Liver (tissue), 9 donors: ENCODE results near the gene COQ8B. TPM values are rescaled to one million over a fixed set of nuclear protein-coding genes. Genes with fewer than 3 reads are reported as not detected.

Experiments used
- DNase-seq: peaks from one replicate; pipeline ENCODE4 v3.0.0-alpha.2; 2017; ENCODE audit warnings: low spot score
- H3K27ac ChIP-seq, 2 donors: one replicate each; pipeline ENCODE4 v1.7.0; 2013; ENCODE audit warnings: inconsistent platforms in 2 of 2, low read length in 2 of 2, control low read depth in 1 of 2, low read depth in 1 of 2, mild to moderate bottlenecking in 1 of 2
- H3K27me3 ChIP-seq, 4 donors: one replicate each; pipeline versions ENCODE4 v1.6.1 to v1.7.0; 2013; ENCODE audit warnings: low read length in 3 of 4, inconsistent platforms in 1 of 4, mild to moderate bottlenecking in 1 of 4, moderate library complexity in 1 of 4; ENCODE audit not compliant: control insufficient read depth in 4 of 4, insufficient read depth in 4 of 4
- H3K36me3 ChIP-seq, 4 donors: one replicate each; pipeline versions ENCODE4 v1.6.1 to v1.7.0; 2013; ENCODE audit warnings: low read length in 3 of 4, mild to moderate bottlenecking in 3 of 4, low read depth in 1 of 4, moderate library complexity in 1 of 4; ENCODE audit not compliant: control insufficient read depth in 4 of 4, insufficient read depth in 3 of 4
- H3K4me1 ChIP-seq, 4 donors: one replicate each; pipeline versions ENCODE4 v1.6.1 to v1.7.0; 2013; ENCODE audit warnings: low read length in 3 of 4, mild to moderate bottlenecking in 3 of 4, moderate library complexity in 1 of 4; ENCODE audit not compliant: control insufficient read depth in 4 of 4, insufficient read depth in 4 of 4
- H3K4me3 ChIP-seq, 3 donors: one replicate each; pipeline versions ENCODE4 v1.6.1 to v1.7.0; 2013; ENCODE audit warnings: low read length in 3 of 3, control low read depth in 1 of 3, low read depth in 1 of 3, mild to moderate bottlenecking in 1 of 3
- H3K9ac ChIP-seq, 2 donors: one replicate each; pipeline ENCODE4 v1.7.0; 2013; ENCODE audit warnings: low read length in 2 of 2, mild to moderate bottlenecking in 2 of 2, moderate library complexity in 2 of 2, control low read depth in 1 of 2, low read depth in 1 of 2
- H3K9me3 ChIP-seq, 4 donors: one replicate each; pipeline versions ENCODE4 v1.6.1 to v1.7.0; 2013; ENCODE audit warnings: low read length in 3 of 4; ENCODE audit not compliant: control insufficient read depth in 4 of 4
- ATF3 ChIP-seq: IDR thresholded peaks from 2 replicates; pipeline ENCODE4 v1.6.1; 2016; ENCODE audit warnings: antibody characterized with exemption
- CTCF ChIP-seq: fragments of 150-350 bp; IDR thresholded peaks from 2 replicates; pipeline ENCODE4 v1.5.1; 2017; ENCODE audit warnings: improper control_type of control experiment, low read depth, low read length; ENCODE audit not compliant: missing input control
- EGR1 ChIP-seq, 2 donors: IDR thresholded peaks; 2 replicates each; pipeline ENCODE4 v1.6.1; 2016 to 2018; ENCODE audit warnings: antibody characterized with exemption in 2 of 2, low read depth in 2 of 2
- FOXA1 ChIP-seq: IDR thresholded peaks from 2 replicates; pipeline ENCODE4 v1.6.1; 2016; ENCODE audit warnings: antibody characterized with exemption
- GABPA ChIP-seq, 2 donors: IDR thresholded peaks in 1 of 2; conservative IDR thresholded peaks in 1 of 2; 2 replicates each; pipeline ENCODE4 v1.6.1; 2016; ENCODE audit warnings: antibody characterized with exemption in 2 of 2, mild to moderate bottlenecking in 1 of 2, moderate library complexity in 1 of 2
- HNF4A ChIP-seq, 2 donors: conservative IDR thresholded peaks; 2 replicates each; pipeline ENCODE4 v1.6.1; 2016; ENCODE audit warnings: antibody characterized with exemption in 2 of 2, mild to moderate bottlenecking in 2 of 2
- HNF4G ChIP-seq: IDR thresholded peaks from 2 replicates; pipeline ENCODE4 v1.6.1; 2016; ENCODE audit warnings: antibody characterized with exemption
- JUND ChIP-seq, 2 donors: IDR thresholded peaks; 2 replicates each; pipeline ENCODE4 v1.6.1; 2016; ENCODE audit warnings: antibody characterized with exemption in 2 of 2
- MAX ChIP-seq: IDR thresholded peaks from 2 replicates; pipeline ENCODE4 v1.6.1; 2016; ENCODE audit warnings: antibody characterized with exemption
- NR2F2 ChIP-seq: IDR thresholded peaks from 2 replicates; pipeline ENCODE4 v1.6.1; 2016; ENCODE audit warnings: antibody characterized with exemption
- RAD21 ChIP-seq, 2 donors: IDR thresholded peaks; 2 replicates each; pipeline ENCODE4 v1.6.1; 2016; ENCODE audit warnings: antibody characterized with exemption in 2 of 2, mild to moderate bottlenecking in 2 of 2
- REST ChIP-seq: IDR thresholded peaks from 2 replicates; pipeline ENCODE4 v1.6.1; 2016; ENCODE audit warnings: antibody characterized with exemption, mild to moderate bottlenecking
- RXRA ChIP-seq, 2 donors: IDR thresholded peaks; 2 replicates each; pipeline ENCODE4 v1.6.1; 2017 to 2018; ENCODE audit warnings: antibody characterized with exemption in 2 of 2, mild to moderate bottlenecking in 1 of 2
- SP1 ChIP-seq: IDR thresholded peaks from 2 replicates; pipeline ENCODE4 v1.6.1; 2018; ENCODE audit warnings: antibody characterized with exemption, mild to moderate bottlenecking
- YY1 ChIP-seq: IDR thresholded peaks from 2 replicates; pipeline ENCODE4 v1.6.1; 2016; ENCODE audit warnings: antibody characterized with exemption, mild to moderate bottlenecking
- ZBTB33 ChIP-seq: IDR thresholded peaks from 2 replicates; pipeline ENCODE4 v1.6.1; 2016; ENCODE audit warnings: antibody characterized with exemption
- WGBS: extraction: QIAGEN DNeasy Blood & Tissue Kit; methylation state at CpG from one replicate; pipeline ENCODE4 v1.1.7; 2013; 5-methylcytosine and 5-hydroxymethylcytosine counted together
- polyA plus RNA-seq, 2 donors: library from polyadenylated mRNA; stranded (reverse) in 1 of 2; unstranded in 1 of 2; fragments of 200-250 nt in 1 of 2; fragments of >200 nt in 1 of 2; fragmentation: Nextera tagmentation in 1 of 2; extraction: Ambion mirVana in 1 of 2; gene quantifications; one replicate each; pipeline versions ENCODE4 v1.2.1 to v1.2.3, GENCODE V29; 2013 to 2015
- total RNA-seq, 2 donors: library from RNA; depleted of rRNA; stranded (reverse); fragments of >200 nt; gene quantifications; one replicate each; pipeline ENCODE4 v1.2.3, GENCODE V29; 2014
- donor health status: healthy.
- donor health status: healthy.
- donor health status: healthy.
- donor health status: healthy.
- donor health status: healthy.

Gene COQ8B
- total and polyA plus RNA-seq, 4 donors: 6.4 to 30.6 (median 19.9) TPM

GRCh38 chr19:40671404-40671803 is 45.3 kb downstream of the COQ8B start:
- no peak for DNase-seq
- 89% methylated on average over 9 of the region's 9 CpGs for WGBS
- Histone ChIP-seq H3K27ac (no peak overlapping the region), H3K9me3 (no peaks in the 10 kb centered on the region), H3K27me3 (no peaks in the 10 kb centered on the region), H3K4me1 (no peaks in the 10 kb centered on the region), H3K4me3 (no peak overlapping the region), H3K9ac (no peak overlapping the region), H3K36me3 (peaks cover 13 to 37% (median 24%) of the 10 kb centered on the region in 4 donors)
- no peak for TF ChIP-seq ATF3
- no peak for TF ChIP-seq ZBTB33

- H3K36me3 ChIP-seq: peaks cover 13 to 37% (median 24%) of the 10 kb centered on the region in 4 donors
- H3K27ac ChIP-seq: no peak overlapping the region
- DNase-seq: no peak
- WGBS: 96% methylated on average over 7 of the region's 7 CpGs
- no peaks in the 10 kb centered on the region for H3K4me1 ChIP-seq
- H3K27me3 ChIP-seq: no peaks in the 10 kb centered on the region
- no peak overlapping the region for H3K9ac ChIP-seq
- H3K4me3 ChIP-seq: no peak overlapping the region
- TF ChIP-seq RAD21 (IDR thresholded peaks at IDR 0.05) (no peak), GABPA (IDR thresholded peaks at IDR 0.05 in 1 of 2, conservative IDR thresholded peaks at IDR 0.05 in 1 of 2) (no peak), RXRA (IDR thresholded peaks at IDR 0.05) (no peak), EGR1 (IDR thresholded peaks at IDR 0.05; ENCODE audit: low read depth in 2 of 2) (no peak), SP1 (no peak), NR2F2 (no peak), JUND (IDR thresholded peaks at IDR 0.05) (no peak), CTCF (no peak), ZBTB33 (no peak), YY1 (no peak)
- H3K9me3 ChIP-seq: no peaks in the 10 kb centered on the region
Measured at GRCh38 chr19:40668991-40669614, 47.6 kb downstream of the COQ8B start.

GRCh38 chr19:40667602-40668001 is 49.1 kb downstream of the COQ8B start:
- 96% methylated on average over 14 of the region's 14 CpGs for WGBS
- no peak overlapping the region for H3K9ac ChIP-seq
- H3K27me3 ChIP-seq: no peaks in the 10 kb centered on the region
- H3K27ac ChIP-seq: no peak overlapping the region
- H3K4me1 ChIP-seq: peaks cover 0 to 8% (median 5%) of the 10 kb centered on the region in 4 donors
- H3K4me3 ChIP-seq: no peak overlapping the region
- no peak for DNase-seq
- H3K36me3 ChIP-seq: peaks cover 12 to 34% (median 20%) of the 10 kb centered on the region in 4 donors
- H3K9me3 ChIP-seq: no peaks in the 10 kb centered on the region
- TF ChIP-seq SP1 (no peak), NR2F2 (no peak), HNF4A (conservative IDR thresholded peaks at IDR 0.05) (no peak), REST (no peak), YY1 (no peak), EGR1 (IDR thresholded peaks at IDR 0.05; ENCODE audit: low read depth in 2 of 2) (no peak), MAX (no peak), RXRA (IDR thresholded peaks at IDR 0.05) (no peak), GABPA (IDR thresholded peaks at IDR 0.05 in 1 of 2, conservative IDR thresholded peaks at IDR 0.05 in 1 of 2) (no peak), JUND (IDR thresholded peaks at IDR 0.05) (no peak), HNF4G (no peak), FOXA1 (no peak)
